CD14-positive monocyte (primary cell): ENCODE results near the gene SLC25A21. TPM values are rescaled to one million over a fixed set of nuclear protein-coding genes. Genes with fewer than 3 reads are reported as not detected.

Experiments
- DNase-seq, 3 donors: peaks; one replicate each; pipeline ENCODE4 v3.0.0-alpha.2; 2011 to 2022
- H2AFZ ChIP-seq: 2 replicates; pipeline ENCODE4 v1.6.0; 2012; ENCODE audit warnings: mild to moderate bottlenecking, low read depth, low read length, inconsistent platforms; ENCODE audit not compliant: insufficient read depth, poor library complexity, severe bottlenecking
- H3K27ac ChIP-seq, 2 donors: 1 replicate in 1 of 2; 2 replicates in 1 of 2; pipeline ENCODE4 v1.5.1; 2012 to 2013; ENCODE audit warnings: low read length in 2 of 2, control low read depth in 1 of 2, inconsistent platforms in 1 of 2, low read depth in 1 of 2, mild to moderate bottlenecking in 1 of 2
- H3K27me3 ChIP-seq, 2 donors: one replicate each; pipeline versions ENCODE4 v1.6.0 to v1.6.1; 2011 to 2013; ENCODE audit warnings: low read length in 2 of 2; ENCODE audit not compliant: control insufficient read depth in 2 of 2, insufficient read depth in 2 of 2
- H3K36me3 ChIP-seq, 2 donors: replicated peaks in 1 of 2; 1 replicate in 1 of 2; 2 replicates in 1 of 2; pipeline versions ENCODE4 v1.5.1 to v1.6.1; 2012 to 2013; ENCODE audit warnings: low read length in 2 of 2, control low read depth in 1 of 2, inconsistent platforms in 1 of 2, mild to moderate bottlenecking in 1 of 2; ENCODE audit not compliant: insufficient read depth in 2 of 2, control insufficient read depth in 1 of 2
- H3K4me1 ChIP-seq, 2 donors: 1 replicate in 1 of 2; 2 replicates in 1 of 2; pipeline versions ENCODE4 v1.5.1 to v1.6.1; 2012 to 2013; ENCODE audit warnings: low read length in 2 of 2, control low read depth in 1 of 2, inconsistent platforms in 1 of 2, mild to moderate bottlenecking in 1 of 2, moderate library complexity in 1 of 2; ENCODE audit not compliant: insufficient read depth in 2 of 2, control insufficient read depth in 1 of 2
- H3K4me2 ChIP-seq: replicated peaks from 2 replicates; pipeline ENCODE3; 2012; ENCODE audit warnings: low read length, moderate library complexity, mild to moderate bottlenecking; ENCODE audit not compliant: poor library complexity, severe bottlenecking; ENCODE audit errors: extremely low read depth
- H3K4me3 ChIP-seq, 3 experiments: fragments of 200-600 bp in 1 of 3; sonication (generic) in 1 of 3; replicated peaks in 1 of 3; 1 replicate in 2 of 3; 2 replicates in 1 of 3; pipeline ENCODE4 v1.5.1; 2011 to 2013; ENCODE audit warnings: low read length in 3 of 3, mild to moderate bottlenecking in 3 of 3, control low read depth in 2 of 3, low read depth in 2 of 3, inconsistent platforms in 1 of 3, moderate library complexity in 1 of 3
- H3K79me2 ChIP-seq: 2 replicates; pipeline ENCODE4 v1.6.0; 2012; ENCODE audit warnings: mild to moderate bottlenecking, control low read depth, inconsistent platforms, low read length, moderate library complexity; ENCODE audit not compliant: insufficient read depth
- H3K9ac ChIP-seq: 2 replicates; pipeline ENCODE4 v1.6.0; 2017; ENCODE audit warnings: low read length, mild to moderate bottlenecking; ENCODE audit not compliant: insufficient read depth, poor library complexity, severe bottlenecking
- H3K9me3 ChIP-seq, 2 donors: replicated peaks in 1 of 2; 1 replicate in 1 of 2; 2 replicates in 1 of 2; pipeline versions ENCODE4 v1.5.1 to v1.6.1; 2012 to 2013; ENCODE audit warnings: low read length in 2 of 2, control low read depth in 1 of 2; ENCODE audit not compliant: control insufficient read depth in 1 of 2, insufficient read depth in 1 of 2
- H4K20me1 ChIP-seq: 2 replicates; pipeline ENCODE4 v1.6.0; 2012; ENCODE audit warnings: mild to moderate bottlenecking, low read length, control low read depth, moderate library complexity; ENCODE audit not compliant: insufficient read depth
- H3K27ac Mint-ChIP-seq, 7 donors: one replicate each; pipeline ENCODE4 v1.8.0; 2020; ENCODE audit warnings: mild to moderate bottlenecking in 7 of 7, mixed read lengths in 7 of 7, moderate library complexity in 6 of 7, inconsistent platforms in 2 of 7
- H3K27me3 Mint-ChIP-seq, 3 donors: one replicate each; pipeline ENCODE4 v1.8.0; 2021 to 2022; ENCODE audit warnings: low read depth in 3 of 3, mild to moderate bottlenecking in 3 of 3, mixed read lengths in 3 of 3, moderate library complexity in 3 of 3, inconsistent platforms in 1 of 3
- H3K36me3 Mint-ChIP-seq, 2 donors: one replicate each; pipeline ENCODE4 v1.8.0; 2020; ENCODE audit warnings: mixed read lengths in 2 of 2, inconsistent platforms in 1 of 2, mild to moderate bottlenecking in 1 of 2
- H3K4me1 Mint-ChIP-seq: one replicate; pipeline ENCODE4 v1.8.0; 2020; ENCODE audit warnings: mild to moderate bottlenecking, mixed read lengths
- H3K4me3 Mint-ChIP-seq, 2 donors: one replicate each; pipeline ENCODE4 v1.8.0; 2020; ENCODE audit warnings: mild to moderate bottlenecking in 2 of 2, mixed read lengths in 2 of 2, moderate library complexity in 1 of 2
- H3K9me3 Mint-ChIP-seq, 7 donors: one replicate each; pipeline ENCODE4 v1.8.0; 2020 to 2022; ENCODE audit warnings: mixed read lengths in 7 of 7, mild to moderate bottlenecking in 6 of 7, moderate library complexity in 6 of 7, inconsistent platforms in 2 of 7
- WGBS: methylation state at CpG from one replicate; pipeline ENCODE4 v1.1.5; 2013; ENCODE audit warnings: missing lambda C conversion rate; ENCODE audit not compliant: insufficient coverage; 5-methylcytosine and 5-hydroxymethylcytosine counted together
- intact Hi-C, 2 donors: fragments of 100-400 bp; cut with micrococcal nuclease; formaldehyde crosslinking; loops; one replicate each; pipeline versions ENCODE4 v1.15.0 to v1.15.1; 2023
- polyA plus RNA-seq, 3 donors: library from polyadenylated mRNA; depleted of rRNA in 1 of 3; unstranded in 2 of 3; stranded (reverse) in 1 of 3; fragments of 300-500 nt in 2 of 3; fragments of >200 nt in 1 of 3; fragmentation: Illumina TruSeq in 2 of 3; gene quantifications; 1 replicate in 2 of 3; 2 replicates in 1 of 3; pipeline ENCODE4 v1.2.3, GENCODE V29; 2012 to 2021
- TF ChIP-seq, protein P1 (sequence below): fragments of 200-600 bp; IDR thresholded peaks from one replicate; pipeline ENCODE4 v1.8.0; 2022; ENCODE audit warnings: antibody characterized with exemption, mild to moderate bottlenecking

SLC25A21 gene
- polyA plus RNA-seq, 3 donors, result not detected

DNA sequence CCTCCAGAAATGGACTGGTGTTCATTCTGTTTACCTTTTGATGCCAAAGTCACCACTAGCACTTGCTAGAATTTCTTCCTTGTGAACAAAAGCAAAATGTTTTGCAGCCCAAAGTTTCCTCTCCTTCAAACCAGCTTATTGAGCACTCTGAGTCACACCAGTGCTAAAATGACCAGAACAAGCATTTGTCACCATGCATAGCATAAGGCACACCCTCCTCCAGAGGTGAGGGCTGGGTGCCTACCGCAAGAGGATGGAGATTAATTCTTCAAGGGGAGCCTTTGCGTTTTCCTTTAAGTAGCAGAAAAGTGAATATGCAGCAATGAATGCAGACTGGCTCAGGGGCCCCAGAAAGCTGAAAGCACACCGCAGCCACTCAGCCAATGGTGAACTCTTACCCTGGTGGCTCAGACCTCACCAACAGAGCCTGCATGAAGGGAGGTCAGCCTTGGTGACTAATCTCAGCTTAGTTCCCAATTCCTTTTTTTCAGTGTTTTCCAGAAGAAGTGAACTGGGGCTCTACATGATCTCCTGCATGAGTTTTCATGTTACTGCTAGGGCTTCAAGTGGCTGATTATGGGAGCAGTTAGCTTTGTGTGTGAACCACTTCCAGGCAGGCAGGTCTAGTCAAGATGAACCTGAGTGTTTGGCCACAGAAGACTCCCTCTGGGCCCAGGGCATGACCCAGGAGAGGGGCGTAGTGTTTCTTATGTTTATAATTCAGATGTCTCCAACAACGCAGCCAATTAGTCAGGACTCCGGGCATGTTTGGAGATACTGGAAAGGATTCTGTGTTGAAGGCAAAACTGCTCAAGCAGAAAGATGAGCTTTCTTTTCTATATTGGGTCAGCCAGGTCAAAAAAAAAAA lies 414.4 kb downstream of the SLC25A21 start:
- Histone ChIP-seq H3K27ac (no peak overlapping the region), H3K79me2 (no peaks in the 10 kb centered on the region), H2AFZ (no peak overlapping the region), H3K9ac (no peak overlapping the region), H3K9me3 (peaks cover 0 to 5% of the 10 kb centered on the region in 2 donors), H3K4me1 (no peaks in the 10 kb centered on the region), H4K20me1 (no peaks in the 10 kb centered on the region), H3K27me3 (no peaks in the 10 kb centered on the region), H3K4me2 (no peak overlapping the region), H3K4me3 (no peak overlapping the region), H3K36me3 (no peaks in the 10 kb centered on the region)
- no peak overlapping the region for H3K27ac Mint-ChIP-seq
- intact Hi-C loops, result no loop called here
- H3K36me3 Mint-ChIP-seq, result no peaks in the 10 kb centered on the region
- no peaks in the 10 kb centered on the region for H3K4me1 Mint-ChIP-seq
- H3K9me3 Mint-ChIP-seq, result peaks cover 0 to 4% (median 3%) of the 10 kb centered on the region in 7 donors
- H3K27me3 Mint-ChIP-seq, result peaks cover 1 to 3% (median 1%) of the 10 kb centered on the region in 3 donors
- TF ChIP-seq, protein P1, sequence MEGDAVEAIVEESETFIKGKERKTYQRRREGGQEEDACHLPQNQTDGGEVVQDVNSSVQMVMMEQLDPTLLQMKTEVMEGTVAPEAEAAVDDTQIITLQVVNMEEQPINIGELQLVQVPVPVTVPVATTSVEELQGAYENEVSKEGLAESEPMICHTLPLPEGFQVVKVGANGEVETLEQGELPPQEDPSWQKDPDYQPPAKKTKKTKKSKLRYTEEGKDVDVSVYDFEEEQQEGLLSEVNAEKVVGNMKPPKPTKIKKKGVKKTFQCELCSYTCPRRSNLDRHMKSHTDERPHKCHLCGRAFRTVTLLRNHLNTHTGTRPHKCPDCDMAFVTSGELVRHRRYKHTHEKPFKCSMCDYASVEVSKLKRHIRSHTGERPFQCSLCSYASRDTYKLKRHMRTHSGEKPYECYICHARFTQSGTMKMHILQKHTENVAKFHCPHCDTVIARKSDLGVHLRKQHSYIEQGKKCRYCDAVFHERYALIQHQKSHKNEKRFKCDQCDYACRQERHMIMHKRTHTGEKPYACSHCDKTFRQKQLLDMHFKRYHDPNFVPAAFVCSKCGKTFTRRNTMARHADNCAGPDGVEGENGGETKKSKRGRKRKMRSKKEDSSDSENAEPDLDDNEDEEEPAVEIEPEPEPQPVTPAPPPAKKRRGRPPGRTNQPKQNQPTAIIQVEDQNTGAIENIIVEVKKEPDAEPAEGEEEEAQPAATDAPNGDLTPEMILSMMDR, result no peak
- H3K4me3 Mint-ChIP-seq, result no peak overlapping the region
- 89% methylated on average over 2 of the region's 6 CpGs for WGBS
- DNase-seq, result no peak

DNA sequence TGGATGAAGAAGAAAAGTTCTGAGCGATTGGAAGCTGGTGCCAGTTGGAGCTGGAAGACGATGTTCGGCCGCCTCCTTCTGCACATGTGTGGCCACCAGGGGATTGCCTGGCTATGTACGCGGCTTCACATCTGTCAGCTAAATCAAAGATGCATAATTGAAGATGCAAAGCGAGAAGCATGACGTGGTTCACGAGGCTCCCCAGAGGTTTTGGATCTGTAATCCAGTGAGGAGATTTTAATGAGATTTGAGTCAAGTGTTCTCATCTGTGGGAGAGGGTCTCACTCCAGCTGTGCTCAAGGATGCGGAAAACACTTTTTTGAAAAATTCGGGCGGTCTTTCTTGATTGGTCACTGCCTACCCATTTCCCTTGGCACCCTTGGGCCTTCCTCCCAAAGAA lies 416.2 kb downstream of the SLC25A21 start:
- H3K4me3 Mint-ChIP-seq, result no peak overlapping the region
- no peaks in the 10 kb centered on the region for H4K20me1 ChIP-seq
- peaks cover 0 to 9% (median 4%) of the 10 kb centered on the region in 7 donors for H3K9me3 Mint-ChIP-seq
- no peak overlapping the region for H3K9ac ChIP-seq
- no peaks in the 10 kb centered on the region for H3K27me3 ChIP-seq
- H3K9me3 ChIP-seq, result peaks cover 0 to 9% of the 10 kb centered on the region in 2 donors
- no peak for DNase-seq
- H3K4me1 Mint-ChIP-seq, result no peaks in the 10 kb centered on the region
- no peaks in the 10 kb centered on the region for H3K79me2 ChIP-seq
- H3K36me3 ChIP-seq, result no peaks in the 10 kb centered on the region
- TF ChIP-seq, protein P1, result no peak
- no peak overlapping the region for H3K27ac ChIP-seq
- WGBS, result 94% methylated on average over 11 of the region's 12 CpGs
- H3K36me3 Mint-ChIP-seq, result no peaks in the 10 kb centered on the region
- no peaks in the 10 kb centered on the region for H3K4me1 ChIP-seq
- intact Hi-C loops, result no loop called here
- no peak overlapping the region for H3K27ac Mint-ChIP-seq
- no peak overlapping the region for H3K4me3 ChIP-seq
- no peak overlapping the region for H2AFZ ChIP-seq
- H3K27me3 Mint-ChIP-seq, result peaks cover 0 to 1% (median 1%) of the 10 kb centered on the region in 3 donors
- H3K4me2 ChIP-seq, result no peak overlapping the region
